Neural progenitor cell (in vitro differentiated cells): ENCODE data around the gene IPO9.

Experiments used
- EZH2 ChIP-seq: fragments of 200-600 bp; sonication (generic); IDR thresholded peaks from 2 replicates; pipeline ENCODE4 v1.6.1; 2017; ENCODE audit warnings: antibody characterized with exemption, mild to moderate bottlenecking, moderate library complexity
- TF ChIP-seq, protein P1 (sequence below): fragments of 200-600 bp; sonication (generic); IDR thresholded peaks from 2 replicates; pipeline ENCODE4 v1.5.1; 2017; ENCODE audit warnings: antibody characterized with exemption, mild to moderate bottlenecking

DNA sequence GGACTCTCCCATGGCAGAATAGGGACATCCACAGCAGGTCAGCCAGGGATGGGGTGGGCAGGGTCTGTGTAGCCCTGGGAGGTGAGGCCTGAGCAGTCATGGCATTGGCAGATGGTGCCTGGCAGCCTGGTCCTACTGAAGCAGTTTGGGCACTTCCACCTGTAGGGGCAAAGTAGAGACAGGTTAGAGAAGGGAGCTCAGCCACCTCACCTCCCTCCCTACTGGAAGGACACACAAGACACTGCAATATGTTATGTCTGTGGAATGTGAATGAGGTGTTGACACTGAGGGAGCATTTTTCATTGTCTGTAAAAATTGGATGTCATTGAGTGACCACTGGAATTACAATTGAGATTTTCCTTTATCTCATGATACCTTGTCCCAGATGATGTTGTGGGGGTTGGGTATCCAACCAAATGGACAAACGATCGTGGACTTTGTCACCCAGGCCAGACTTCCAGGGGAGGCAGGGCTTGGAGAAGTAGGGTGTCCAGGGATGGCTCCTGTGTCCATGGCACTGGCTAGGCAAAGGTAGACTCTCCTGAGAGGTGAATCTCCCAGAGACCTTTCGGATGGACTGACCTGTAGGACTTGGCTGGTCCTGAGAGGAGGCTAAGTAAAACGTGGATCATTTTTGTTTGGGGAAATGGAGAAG lies 69.4 kb downstream of the IPO9 start:
- no peak for TF ChIP-seq EZH2
- TF ChIP-seq, protein P1, sequence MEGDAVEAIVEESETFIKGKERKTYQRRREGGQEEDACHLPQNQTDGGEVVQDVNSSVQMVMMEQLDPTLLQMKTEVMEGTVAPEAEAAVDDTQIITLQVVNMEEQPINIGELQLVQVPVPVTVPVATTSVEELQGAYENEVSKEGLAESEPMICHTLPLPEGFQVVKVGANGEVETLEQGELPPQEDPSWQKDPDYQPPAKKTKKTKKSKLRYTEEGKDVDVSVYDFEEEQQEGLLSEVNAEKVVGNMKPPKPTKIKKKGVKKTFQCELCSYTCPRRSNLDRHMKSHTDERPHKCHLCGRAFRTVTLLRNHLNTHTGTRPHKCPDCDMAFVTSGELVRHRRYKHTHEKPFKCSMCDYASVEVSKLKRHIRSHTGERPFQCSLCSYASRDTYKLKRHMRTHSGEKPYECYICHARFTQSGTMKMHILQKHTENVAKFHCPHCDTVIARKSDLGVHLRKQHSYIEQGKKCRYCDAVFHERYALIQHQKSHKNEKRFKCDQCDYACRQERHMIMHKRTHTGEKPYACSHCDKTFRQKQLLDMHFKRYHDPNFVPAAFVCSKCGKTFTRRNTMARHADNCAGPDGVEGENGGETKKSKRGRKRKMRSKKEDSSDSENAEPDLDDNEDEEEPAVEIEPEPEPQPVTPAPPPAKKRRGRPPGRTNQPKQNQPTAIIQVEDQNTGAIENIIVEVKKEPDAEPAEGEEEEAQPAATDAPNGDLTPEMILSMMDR, result no peak
